Endodermal cell (in vitro differentiated cells): Measurements from ENCODE around the gene RIPK1. TPM values are rescaled to one million over a fixed set of nuclear protein-coding genes. Genes with fewer than 3 reads are reported as not detected.
"Not testable (repeated sequence)": the region's sequence is repeated elsewhere in the genome, so short reads cannot be mapped to it uniquely, and the experiment has no call there.

ENCODE experiments used
- DNase-seq: peaks from one replicate; pipeline ENCODE4 v3.0.0-alpha.2; 2017
- H3K27ac ChIP-seq: 2 replicates; pipeline ENCODE4 v1.5.1; 2013; ENCODE audit warnings: mild to moderate bottlenecking, low read depth, low read length, moderate library complexity
- H3K27me3 ChIP-seq: 2 replicates; pipeline ENCODE4 v1.6.1; 2013; ENCODE audit warnings: mild to moderate bottlenecking, low read length, moderate library complexity; ENCODE audit not compliant: insufficient read depth, control insufficient read depth, poor library complexity, severe bottlenecking
- H3K36me3 ChIP-seq: 2 replicates; pipeline ENCODE4 v1.7.0; 2013; ENCODE audit warnings: mild to moderate bottlenecking, low read length, moderate library complexity; ENCODE audit not compliant: control insufficient read depth, insufficient read depth
- H3K4me1 ChIP-seq: one replicate; pipeline ENCODE4 v1.7.0; 2013; ENCODE audit warnings: low read length; ENCODE audit not compliant: control insufficient read depth, insufficient read depth
- H3K4me3 ChIP-seq: 2 replicates; pipeline ENCODE4 v1.5.1; 2013; ENCODE audit warnings: mild to moderate bottlenecking, low read length, moderate library complexity
- H3K9ac ChIP-seq: 2 replicates; pipeline ENCODE4 v1.6.1; 2013; ENCODE audit warnings: mild to moderate bottlenecking, low read length, moderate library complexity; ENCODE audit not compliant: poor library complexity, severe bottlenecking; ENCODE audit errors: extremely low read depth
- H3K9me3 ChIP-seq: 2 replicates; pipeline ENCODE4 v1.6.1; 2013; ENCODE audit warnings: mild to moderate bottlenecking, low read length, moderate library complexity; ENCODE audit not compliant: control insufficient read depth
- H3K27ac Mint-ChIP-seq: 2 replicates; pipeline ENCODE4 v1.8.0; 2020; ENCODE audit warnings: mixed read lengths
- H3K27me3 Mint-ChIP-seq: 2 replicates; pipeline ENCODE4 v1.8.0; 2021; ENCODE audit warnings: mild to moderate bottlenecking, mixed read lengths; ENCODE audit not compliant: insufficient read depth
- H3K36me3 Mint-ChIP-seq: 2 replicates; pipeline ENCODE4 v1.8.0; 2020; ENCODE audit warnings: low read depth, mixed read lengths
- H3K4me1 Mint-ChIP-seq: 2 replicates; pipeline ENCODE4 v1.8.0; 2020; ENCODE audit warnings: mixed read lengths
- H3K4me3 Mint-ChIP-seq: 2 replicates; pipeline ENCODE4 v1.8.0; 2020; ENCODE audit warnings: mild to moderate bottlenecking, moderate library complexity, mixed read lengths
- H3K9me3 Mint-ChIP-seq: 2 replicates; pipeline ENCODE4 v1.8.0; 2020; ENCODE audit warnings: mild to moderate bottlenecking, mixed read lengths
- WGBS, 2 experiments: methylation state at CpG; one replicate each; pipeline versions ENCODE4 v1.1.5 to v1.1.7; 2013; ENCODE audit warnings: missing lambda C conversion rate in 2 of 2, mixed read lengths in 1 of 2; ENCODE audit not compliant: insufficient coverage in 1 of 2, insufficient read length in 1 of 2; 5-methylcytosine and 5-hydroxymethylcytosine counted together
- total RNA-seq, 2 donors: library from RNA; stranded (reverse); fragmentation: NEBNext Ultra II Directional in 1 of 2; extraction: Animal tissue kit (Norgen Biotek cat#: 25700) in 1 of 2; gene quantifications; 2 replicates in 1 of 2; 3 replicates in 1 of 2; pipeline ENCODE4 v1.2.1, GENCODE V29; 2021
- TF ChIP-seq, protein P1 (sequence below): fragments of 200-600 bp; sonication (generic); conservative IDR thresholded peaks from 2 replicates; pipeline ENCODE4 v1.5.0; 2021; ENCODE audit warnings: antibody characterized with exemption, mild to moderate bottlenecking

RIPK1 gene
- total RNA-seq, 2 donors from 2014 or later = 10.2 to 18.7 TPM

DNA sequence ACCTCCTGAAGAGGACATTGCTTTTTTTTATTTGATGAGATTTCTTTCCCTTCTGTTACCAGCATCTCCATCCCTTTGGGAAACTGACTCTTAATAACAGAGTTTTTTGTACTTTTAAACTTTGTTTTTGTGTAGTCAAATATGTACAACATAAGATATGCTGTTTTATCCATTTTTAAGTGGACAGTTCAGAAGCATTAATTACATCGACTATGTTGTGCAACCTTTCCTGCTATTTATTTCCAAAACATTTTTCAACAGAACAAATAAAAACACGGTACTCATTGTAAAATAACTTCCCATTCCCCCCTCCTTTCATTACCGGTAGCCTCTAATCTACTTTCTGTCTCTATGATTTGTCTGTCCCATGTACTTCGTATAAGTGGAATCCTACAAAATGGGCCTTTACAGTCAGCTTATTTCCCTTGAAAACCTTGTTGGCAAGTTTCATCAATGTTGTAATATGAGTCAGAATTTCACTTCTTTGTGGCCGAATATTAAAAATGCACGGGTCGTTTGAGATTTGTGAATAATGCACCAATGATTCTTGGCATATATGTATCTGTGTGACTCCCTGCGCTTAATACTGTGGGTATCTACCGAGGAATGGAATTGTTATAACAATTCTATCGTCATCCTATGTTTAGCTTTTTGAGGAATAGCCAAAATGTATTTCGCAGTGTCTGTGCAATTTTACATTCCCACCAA is 11.1 kb upstream of the RIPK1 start:
- Histone ChIP-seq H3K27me3 (peaks cover 7% of the 10 kb centered on the region), H3K4me3 (no peak overlapping the region), H3K9me3 (no peaks in the 10 kb centered on the region), H3K27ac (no peak overlapping the region), H3K9ac (no peak overlapping the region), H3K4me1 (no peaks in the 10 kb centered on the region), H3K36me3 (no peaks in the 10 kb centered on the region)
- H3K4me3 Mint-ChIP-seq = no peak overlapping the region
- 93 to 98% methylated on average over 11 of the region's 11 CpGs for WGBS, 2 experiments
- TF ChIP-seq, protein P1, sequence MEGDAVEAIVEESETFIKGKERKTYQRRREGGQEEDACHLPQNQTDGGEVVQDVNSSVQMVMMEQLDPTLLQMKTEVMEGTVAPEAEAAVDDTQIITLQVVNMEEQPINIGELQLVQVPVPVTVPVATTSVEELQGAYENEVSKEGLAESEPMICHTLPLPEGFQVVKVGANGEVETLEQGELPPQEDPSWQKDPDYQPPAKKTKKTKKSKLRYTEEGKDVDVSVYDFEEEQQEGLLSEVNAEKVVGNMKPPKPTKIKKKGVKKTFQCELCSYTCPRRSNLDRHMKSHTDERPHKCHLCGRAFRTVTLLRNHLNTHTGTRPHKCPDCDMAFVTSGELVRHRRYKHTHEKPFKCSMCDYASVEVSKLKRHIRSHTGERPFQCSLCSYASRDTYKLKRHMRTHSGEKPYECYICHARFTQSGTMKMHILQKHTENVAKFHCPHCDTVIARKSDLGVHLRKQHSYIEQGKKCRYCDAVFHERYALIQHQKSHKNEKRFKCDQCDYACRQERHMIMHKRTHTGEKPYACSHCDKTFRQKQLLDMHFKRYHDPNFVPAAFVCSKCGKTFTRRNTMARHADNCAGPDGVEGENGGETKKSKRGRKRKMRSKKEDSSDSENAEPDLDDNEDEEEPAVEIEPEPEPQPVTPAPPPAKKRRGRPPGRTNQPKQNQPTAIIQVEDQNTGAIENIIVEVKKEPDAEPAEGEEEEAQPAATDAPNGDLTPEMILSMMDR = no peak
- H3K27me3 Mint-ChIP-seq = peaks cover 18% of the 10 kb centered on the region
- H3K36me3 Mint-ChIP-seq = peaks cover 2% of the 10 kb centered on the region
- no peaks in the 10 kb centered on the region for H3K9me3 Mint-ChIP-seq
- H3K27ac Mint-ChIP-seq = no peak overlapping the region
- no peak for DNase-seq
- peaks cover 24% of the 10 kb centered on the region for H3K4me1 Mint-ChIP-seq

DNA sequence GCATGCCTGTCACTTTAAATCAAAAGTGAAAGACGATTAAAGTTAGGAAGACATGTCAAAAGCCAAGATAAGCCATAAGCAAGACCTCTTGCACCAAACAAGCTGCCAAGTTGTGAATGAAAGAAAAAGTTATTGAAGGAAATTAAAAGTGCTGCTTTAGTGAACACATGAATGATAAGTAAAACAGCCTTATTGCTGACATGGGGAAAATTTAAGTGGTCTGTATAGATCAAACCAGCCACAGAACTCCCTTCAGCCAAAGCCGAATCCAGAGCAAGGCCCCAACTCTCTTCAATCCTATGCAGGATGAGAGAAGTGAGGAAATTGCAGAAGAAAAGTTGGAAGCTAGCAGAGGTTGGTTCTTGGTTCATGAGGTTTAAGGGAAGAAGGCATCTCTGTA is 9.3 kb upstream of the RIPK1 start:
- no peaks in the 10 kb centered on the region for H3K4me1 ChIP-seq

DNA sequence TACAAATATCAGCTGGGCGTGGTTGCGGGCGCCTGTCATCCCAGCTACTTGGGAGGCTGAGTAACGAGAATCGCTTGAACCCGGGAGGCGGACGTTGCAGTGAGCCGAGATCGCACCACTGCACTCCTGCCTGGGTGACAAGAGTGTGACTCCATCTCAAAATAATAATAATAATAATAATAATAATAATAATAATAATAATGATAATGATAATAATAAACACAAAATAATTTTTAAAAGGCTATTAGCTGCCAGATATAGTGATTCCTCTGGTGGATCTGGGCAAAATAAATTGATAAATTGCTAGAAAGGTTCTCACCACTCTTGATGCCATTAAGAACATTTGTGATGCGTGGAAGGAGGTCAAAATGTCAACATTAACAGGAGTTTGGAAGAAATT is 8.2 kb upstream of the RIPK1 start:
- not testable (repeated sequence) for H3K36me3 ChIP-seq, H3K27ac Mint-ChIP-seq, H3K4me3 Mint-ChIP-seq, H3K4me1 ChIP-seq, DNase-seq, H3K36me3 Mint-ChIP-seq, H3K27me3 ChIP-seq, H3K4me1 Mint-ChIP-seq, H3K9ac ChIP-seq, H3K9me3 Mint-ChIP-seq, H3K9me3 ChIP-seq, H3K4me3 ChIP-seq, H3K27ac ChIP-seq
- WGBS, 2 experiments = 97 to 98% methylated on average over 4 to 10 of the region's 11 CpGs
- peaks cover 16% of the 10 kb centered on the region for H3K27me3 Mint-ChIP-seq

More for the DNA sequence above, 9.3 kb upstream of the RIPK1 start:
- no peak overlapping the region for H3K4me3 ChIP-seq
- peaks cover 13% of the 10 kb centered on the region for H3K4me1 Mint-ChIP-seq
- TF ChIP-seq, protein P1 = no peak
- H3K4me3 Mint-ChIP-seq = no peak overlapping the region
- H3K36me3 Mint-ChIP-seq = peaks cover 2% of the 10 kb centered on the region
- peaks cover 12% of the 10 kb centered on the region for H3K27me3 Mint-ChIP-seq
- H3K27me3 ChIP-seq = peaks cover 6% of the 10 kb centered on the region
- H3K9me3 ChIP-seq = no peaks in the 10 kb centered on the region
- no peak overlapping the region for H3K27ac ChIP-seq
- no peak overlapping the region for H3K9ac ChIP-seq
- 81 to 100% methylated on average over 1 to 2 of the region's 2 CpGs for WGBS, 2 experiments
- H3K9me3 Mint-ChIP-seq = no peaks in the 10 kb centered on the region
- no peak overlapping the region for H3K27ac Mint-ChIP-seq
- no peak for DNase-seq
- no peaks in the 10 kb centered on the region for H3K36me3 ChIP-seq
